ENCODE measurements around the gene NANOS1.

NANOS1 gene

DNA sequence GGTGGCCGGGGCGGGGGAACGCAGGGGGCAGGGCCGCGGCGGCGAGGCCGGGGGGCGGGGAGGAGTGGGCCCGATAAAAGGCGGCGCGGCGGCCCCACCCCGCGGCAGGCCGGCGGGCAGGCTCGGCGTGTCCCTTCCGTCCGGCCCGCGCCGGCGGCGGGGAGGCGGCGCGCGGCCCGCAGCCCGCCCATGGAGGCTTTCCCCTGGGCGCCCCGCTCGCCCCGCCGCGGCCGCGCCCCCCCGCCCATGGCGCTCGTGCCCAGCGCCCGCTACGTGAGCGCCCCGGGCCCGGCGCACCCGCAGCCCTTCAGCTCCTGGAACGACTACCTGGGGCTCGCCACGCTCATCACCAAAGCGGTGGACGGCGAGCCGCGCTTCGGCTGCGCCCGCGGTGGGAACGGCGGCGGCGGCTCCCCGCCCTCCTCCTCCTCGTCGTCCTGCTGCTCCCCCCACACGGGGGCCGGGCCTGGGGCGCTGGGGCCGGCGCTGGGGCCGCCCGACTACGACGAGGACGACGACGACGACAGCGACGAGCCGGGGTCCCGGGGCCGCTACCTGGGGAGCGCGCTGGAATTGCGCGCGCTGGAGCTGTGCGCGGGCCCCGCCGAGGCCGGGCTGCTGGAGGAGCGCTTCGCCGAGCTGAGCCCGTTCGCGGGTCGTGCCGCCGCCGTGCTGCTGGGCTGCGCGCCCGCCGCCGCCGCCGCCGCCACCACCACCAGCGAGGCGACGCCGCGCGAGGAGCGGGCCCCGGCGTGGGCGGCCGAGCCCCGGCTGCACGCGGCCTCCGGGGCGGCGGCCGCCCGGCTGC lies at the start of gene NANOS1:
NANOS1 (plus strand) TSS at position 102 of the 808 bp plus-strand sequence; CDS start at position 190, 88 bp downstream.
- no peak for DNase-seq (ENCODE audit: low read depth)

GRCh38 chr10:118980135-118980865 lies 49.2 kb upstream of the NANOS1 start:
- no peak for DNase-seq (ENCODE audit: low read depth)

DNA sequence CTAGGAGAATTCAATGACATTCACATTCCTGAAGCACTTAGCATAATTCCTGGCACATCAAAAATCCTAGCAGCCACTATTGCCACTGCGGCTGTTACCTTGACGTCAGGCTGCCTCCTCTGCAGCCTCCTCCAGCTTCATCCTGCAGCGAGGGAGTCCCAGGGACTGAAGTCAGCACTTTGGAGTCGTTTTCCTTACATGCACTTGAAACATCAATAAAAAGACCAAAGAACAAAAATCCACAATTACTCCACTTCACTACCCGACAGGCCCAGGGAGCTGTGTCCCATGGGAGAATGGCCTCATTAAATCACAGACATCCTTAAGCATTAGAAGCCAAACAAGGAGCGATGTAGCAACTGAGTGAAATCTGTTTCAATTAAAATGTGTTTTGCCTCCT lies 48.6 kb upstream of the NANOS1 start:
- no peak for DNase-seq (ENCODE audit: low read depth)

GRCh38 chr10:118981946-118982345 lies 47.6 kb upstream of the NANOS1 start:
- no peak for DNase-seq (ENCODE audit: low read depth)

- no peak for DNase-seq (ENCODE audit: low read depth)
Measured at GRCh38 chr10:118982366-118982765, 47.1 kb upstream of the NANOS1 start.

DNA sequence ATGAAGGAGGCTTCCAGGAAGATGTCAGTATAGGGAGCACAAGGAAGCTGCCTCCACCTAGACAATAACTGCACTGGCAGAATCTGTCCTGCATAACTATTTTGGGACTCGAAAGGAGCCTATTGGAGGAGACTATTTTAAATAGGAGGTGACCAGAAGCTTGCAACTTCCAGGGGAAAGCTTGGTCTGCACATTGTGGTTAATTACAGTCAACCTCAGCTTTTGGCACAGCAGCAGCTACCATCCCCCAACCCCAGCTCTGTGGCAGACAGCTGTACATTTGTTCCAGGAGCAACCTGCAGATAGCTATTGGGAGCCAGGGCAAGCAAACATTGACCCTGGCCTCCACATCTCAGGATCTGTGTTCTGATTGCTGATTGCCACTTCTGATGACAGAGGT lies 46.3 kb upstream of the NANOS1 start:
- DNase-seq (ENCODE audit: low read depth), result no peak

GRCh38 chr10:118985576-118985975 lies 43.9 kb upstream of the NANOS1 start:
- no peak for DNase-seq (ENCODE audit: low read depth)

- DNase-seq (ENCODE audit: low read depth), result no peak
Measured at GRCh38 chr10:118986815-118987790, 42.4 kb upstream of the NANOS1 start.

DNA sequence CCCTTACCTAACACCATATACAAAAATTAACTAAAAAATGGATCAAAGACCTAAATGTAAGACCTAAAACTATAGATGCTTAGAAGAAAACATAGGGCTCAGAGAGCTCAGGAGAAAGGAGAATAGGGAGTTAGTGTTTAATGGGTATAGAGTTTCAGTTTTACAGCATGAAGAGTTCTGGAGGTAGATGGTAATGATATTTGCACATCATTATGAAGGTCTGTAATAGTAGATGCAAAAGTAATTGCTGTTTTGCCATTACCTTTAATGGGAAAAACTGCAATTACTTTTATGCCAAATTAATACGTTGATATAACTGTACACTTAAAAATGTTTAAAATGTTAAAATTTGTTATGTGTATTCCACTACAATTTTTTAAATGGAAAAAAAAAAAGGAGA lies 39.2 kb upstream of the NANOS1 start:
- DNase-seq (ENCODE audit: low read depth), result no peak

GRCh38 chr10:118992496-118992895 lies 37.0 kb upstream of the NANOS1 start:
- no peak for DNase-seq (ENCODE audit: low read depth)

DNA sequence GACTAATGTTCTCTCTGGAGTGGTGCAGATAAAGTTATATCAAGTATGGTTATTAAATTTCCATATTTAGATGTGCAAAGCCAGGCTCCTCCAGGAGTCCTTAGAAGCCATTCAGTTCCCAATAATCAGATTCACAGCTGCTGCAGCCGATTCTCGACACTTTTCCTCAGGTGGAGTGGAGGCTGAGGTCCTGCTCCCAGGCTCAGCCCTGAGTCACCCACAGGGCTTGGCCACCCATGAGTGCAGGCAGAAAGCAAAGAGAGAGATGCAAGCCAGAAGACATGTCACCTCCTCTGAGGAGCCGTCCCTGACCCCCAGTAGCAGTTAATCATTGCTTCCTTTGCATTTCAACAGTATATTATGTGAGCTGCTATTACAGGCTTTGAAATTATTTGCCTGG lies 36.3 kb upstream of the NANOS1 start:
- no peak for DNase-seq (ENCODE audit: low read depth)

GRCh38 chr10:118994321-118994720 lies 35.2 kb upstream of the NANOS1 start:
- no peak for DNase-seq (ENCODE audit: low read depth)

GRCh38 chr10:118995739-118996138 lies 33.8 kb upstream of the NANOS1 start:
- DNase-seq (ENCODE audit: low read depth), result no peak

DNA sequence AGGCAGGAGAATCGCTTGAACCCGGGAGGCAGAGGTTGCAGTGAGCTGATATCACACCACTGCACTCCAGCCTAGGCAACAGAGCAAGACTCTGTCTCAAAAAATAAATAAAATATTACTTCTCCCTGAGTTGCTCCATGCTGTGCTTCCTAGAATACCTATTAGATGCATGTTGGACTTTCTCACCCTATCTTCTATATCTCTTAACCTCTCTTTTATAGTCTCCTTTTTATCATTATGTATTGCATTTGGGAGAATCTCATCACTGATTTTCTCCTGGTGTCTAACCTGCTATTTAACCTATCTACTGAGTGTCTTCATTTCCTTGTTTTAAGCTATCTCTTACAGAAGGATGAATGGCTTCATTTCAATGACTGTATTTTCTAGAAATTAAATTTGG lies 32.1 kb upstream of the NANOS1 start:
- DNase-seq (ENCODE audit: low read depth), result no peak

- no peak for DNase-seq (ENCODE audit: low read depth)
Measured at GRCh38 chr10:118998183-118998582, 31.3 kb upstream of the NANOS1 start.

DNA sequence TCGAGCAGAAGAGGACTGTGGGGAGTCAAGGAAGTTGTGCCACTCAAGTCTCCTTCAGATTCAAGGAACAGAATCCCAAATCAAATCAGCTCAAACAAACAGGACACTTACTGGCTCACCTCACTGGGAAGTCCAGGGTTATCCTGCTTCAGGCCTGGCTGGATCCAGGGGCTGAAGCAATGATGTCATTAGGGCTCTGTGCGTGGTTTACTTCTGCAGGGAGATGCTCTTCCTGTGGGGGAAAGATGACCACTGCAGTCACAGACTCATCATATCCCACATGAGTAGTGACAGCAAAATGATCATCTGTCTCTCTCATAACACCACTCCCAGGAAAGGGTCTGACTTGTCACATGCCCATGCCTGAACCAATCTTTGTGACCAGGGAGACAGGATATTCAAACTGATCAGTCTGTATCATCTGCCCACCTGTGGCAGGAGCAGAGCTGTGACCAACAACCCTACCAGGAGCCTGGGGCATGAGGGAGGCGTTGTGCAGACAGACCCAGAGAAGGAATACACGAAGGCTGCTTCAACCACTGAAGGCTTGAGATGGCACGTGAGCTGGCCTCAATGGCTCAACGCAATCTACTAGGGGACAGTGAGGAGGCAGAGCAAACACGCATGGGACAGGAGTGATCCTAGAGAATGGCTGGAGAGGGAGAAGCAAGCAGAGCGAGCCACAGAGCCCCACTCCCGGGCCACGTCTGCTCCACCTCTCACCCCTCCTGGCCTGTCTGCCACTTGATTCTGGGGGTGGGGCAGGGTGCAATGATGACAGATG lies 27.6 kb upstream of the NANOS1 start:
- no peak for DNase-seq (ENCODE audit: low read depth)

GRCh38 chr10:119003572-119004289 lies 25.8 kb upstream of the NANOS1 start:
- DNase-seq (ENCODE audit: low read depth), result no peak

DNA sequence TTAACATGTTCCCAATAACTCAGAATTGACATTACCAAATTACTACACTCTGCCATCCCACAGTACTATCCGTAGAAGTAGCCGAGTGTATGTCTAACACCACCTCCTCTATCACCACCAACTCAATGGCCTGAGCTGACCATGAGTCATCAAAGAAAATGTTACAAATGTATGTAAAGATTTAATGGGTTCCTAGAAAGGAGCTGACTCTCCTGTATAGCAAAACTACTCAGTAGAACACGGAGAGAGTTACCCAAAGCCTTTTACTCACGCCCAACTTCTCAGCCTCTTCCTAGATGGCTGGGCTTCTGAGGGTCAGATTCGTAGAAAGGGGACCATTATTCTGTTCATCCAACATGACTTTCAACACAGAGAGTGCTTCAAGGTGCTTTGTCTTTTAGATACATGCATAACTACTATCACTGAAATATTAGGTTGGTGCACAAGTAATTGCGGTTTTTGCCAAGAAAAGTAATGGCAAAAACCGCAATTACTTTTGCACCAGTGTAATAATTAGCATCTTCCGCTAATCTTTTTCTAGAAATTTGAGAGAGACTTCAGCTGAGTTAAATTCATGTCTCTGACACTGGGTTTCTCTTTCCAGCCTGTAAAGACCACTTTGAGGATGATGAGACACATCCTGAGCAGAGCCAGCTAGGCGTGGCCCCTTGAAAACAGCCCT lies 24.0 kb upstream of the NANOS1 start:
- DNase-seq (ENCODE audit: low read depth), result no peak

GRCh38 chr10:119006451-119007210 lies 22.9 kb upstream of the NANOS1 start:
- no peak for DNase-seq (ENCODE audit: low read depth)

DNA sequence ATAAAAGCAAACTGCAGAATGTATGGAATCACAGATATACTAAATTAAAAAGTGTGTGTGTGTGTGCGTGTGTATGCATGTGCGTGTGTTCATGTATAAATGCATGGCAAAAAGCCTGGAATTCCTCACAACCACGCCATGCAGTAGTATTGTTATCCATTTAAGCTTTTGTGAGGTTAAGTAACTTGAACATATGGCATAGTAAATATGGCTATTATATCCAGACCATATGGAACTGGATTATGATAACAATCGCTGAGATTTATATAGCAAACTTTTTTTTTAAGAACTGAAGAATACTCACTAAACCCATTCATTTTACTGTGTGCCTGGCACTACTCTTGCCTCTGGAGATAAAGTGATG lies 22.3 kb upstream of the NANOS1 start:
- DNase-seq (ENCODE audit: low read depth), result no peak
